ENCODE results near the gene ATP6V0D1. TPM values are rescaled to one million over a fixed set of nuclear protein-coding genes. Genes with fewer than 3 reads are reported as not detected.
A peak's percentile ranks its signal among the peaks of the same experiment; 100 is the strongest.

Gene ATP6V0D1
- polyA plus RNA-seq, 3 donors, result 354 to 687 (median 631) TPM

DNA sequence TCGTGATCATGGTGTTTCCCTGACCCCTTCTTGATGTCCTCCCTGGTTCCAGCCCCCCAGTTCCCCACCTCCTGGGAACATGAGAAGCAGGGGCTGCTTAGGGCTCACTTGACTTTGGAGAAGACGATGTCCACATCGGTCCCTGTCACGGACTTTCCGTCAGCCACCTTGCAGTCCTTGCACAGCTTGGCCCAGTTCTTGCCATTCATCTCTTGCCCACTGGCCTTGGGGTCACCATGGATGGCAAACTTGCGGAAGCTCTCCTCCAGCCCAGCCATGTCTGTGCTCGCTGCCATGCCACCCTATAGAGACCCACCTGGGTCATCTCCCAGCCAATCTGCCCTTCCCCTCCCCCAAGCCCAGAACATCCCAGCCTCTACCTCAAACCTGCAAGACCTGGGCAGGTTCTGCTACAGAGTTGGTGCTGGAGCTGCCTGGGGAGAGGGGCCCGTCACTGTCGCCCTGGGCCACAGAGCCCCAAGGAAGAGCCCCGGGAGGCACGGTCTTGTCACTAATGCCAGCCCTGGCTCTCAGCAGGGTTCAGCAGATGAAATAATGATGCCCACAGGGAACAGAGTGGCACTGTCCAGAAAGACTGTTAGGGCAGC is 90.0 kb downstream of the ATP6V0D1 start:
- Histone ChIP-seq H3K9ac (ENCODE audit: insufficient read depth, low read length, poor library complexity, severe bottlenecking) (no peak overlapping the region), H3K79me2 (ENCODE audit: insufficient read depth, low read length) (no peaks in the 10 kb centered on the region), H3K9me3 (replicated peaks in 1 of 2; ENCODE audit: control insufficient read depth in 1 of 2, insufficient read depth in 1 of 2, low read length in 2 of 2) (no peaks in the 10 kb centered on the region), H3K4me1 (ENCODE audit: control insufficient read depth in 1 of 2, insufficient read depth in 2 of 2, low read length in 2 of 2) (peaks cover 67 to 69% of the 10 kb centered on the region in 2 donors), H3K4me3 (replicated peaks in 1 of 3; ENCODE audit: low read depth in 2 of 3, low read length in 3 of 3) (peak overlapping the region in 2 of 3 experiments; percentile 12 to 78), H3K4me2 (replicated peaks; ENCODE audit: extremely low read depth, low read length, poor library complexity, severe bottlenecking) (peak overlapping the region; percentile 87), H4K20me1 (ENCODE audit: insufficient read depth, low read length) (peaks cover 54% of the 10 kb centered on the region), H2AFZ (ENCODE audit: insufficient read depth, low read depth, low read length, poor library complexity, severe bottlenecking) (no peak overlapping the region), H3K27me3 (ENCODE audit: control insufficient read depth in 2 of 2, insufficient read depth in 2 of 2, low read length in 2 of 2) (peaks cover 0 to 19% of the 10 kb centered on the region in 2 donors), H3K27ac (ENCODE audit: low read depth in 1 of 2, low read length in 2 of 2) (peak overlapping the region; percentile 63 to 65), H3K36me3 (replicated peaks in 1 of 2; ENCODE audit: control insufficient read depth in 1 of 2, insufficient read depth in 2 of 2, low read length in 2 of 2) (no peaks in the 10 kb centered on the region)
- WGBS (ENCODE audit: insufficient coverage), result 69% methylated on average over 11 of the region's 11 CpGs
- intact Hi-C loops (cut with micrococcal nuclease), result no loop called here
- H3K36me3 Mint-ChIP-seq, result peaks cover 16 to 26% of the 10 kb centered on the region in 2 donors
- no peak for DNase-seq
- H3K9me3 Mint-ChIP-seq, result peaks cover 0 to 8% (median 0%) of the 10 kb centered on the region in 7 donors
- H3K4me3 Mint-ChIP-seq, result peak overlapping the region; percentile 66 to 83
- TF ChIP-seq, protein P1, sequence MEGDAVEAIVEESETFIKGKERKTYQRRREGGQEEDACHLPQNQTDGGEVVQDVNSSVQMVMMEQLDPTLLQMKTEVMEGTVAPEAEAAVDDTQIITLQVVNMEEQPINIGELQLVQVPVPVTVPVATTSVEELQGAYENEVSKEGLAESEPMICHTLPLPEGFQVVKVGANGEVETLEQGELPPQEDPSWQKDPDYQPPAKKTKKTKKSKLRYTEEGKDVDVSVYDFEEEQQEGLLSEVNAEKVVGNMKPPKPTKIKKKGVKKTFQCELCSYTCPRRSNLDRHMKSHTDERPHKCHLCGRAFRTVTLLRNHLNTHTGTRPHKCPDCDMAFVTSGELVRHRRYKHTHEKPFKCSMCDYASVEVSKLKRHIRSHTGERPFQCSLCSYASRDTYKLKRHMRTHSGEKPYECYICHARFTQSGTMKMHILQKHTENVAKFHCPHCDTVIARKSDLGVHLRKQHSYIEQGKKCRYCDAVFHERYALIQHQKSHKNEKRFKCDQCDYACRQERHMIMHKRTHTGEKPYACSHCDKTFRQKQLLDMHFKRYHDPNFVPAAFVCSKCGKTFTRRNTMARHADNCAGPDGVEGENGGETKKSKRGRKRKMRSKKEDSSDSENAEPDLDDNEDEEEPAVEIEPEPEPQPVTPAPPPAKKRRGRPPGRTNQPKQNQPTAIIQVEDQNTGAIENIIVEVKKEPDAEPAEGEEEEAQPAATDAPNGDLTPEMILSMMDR (IDR thresholded peaks at IDR 0.05), result no peak
- peaks cover 66% of the 10 kb centered on the region for H3K4me1 Mint-ChIP-seq
- H3K27me3 Mint-ChIP-seq (ENCODE audit: low read depth in 3 of 3), result peaks cover 19 to 48% (median 33%) of the 10 kb centered on the region in 3 donors
- H3K27ac Mint-ChIP-seq, result peak overlapping the region; percentile 88 to 95 (median 94)

- H3K9me3 ChIP-seq (replicated peaks in 1 of 2; ENCODE audit: control insufficient read depth in 1 of 2, insufficient read depth in 1 of 2, low read length in 2 of 2), result no peaks in the 10 kb centered on the region
- Mint-ChIP-seq H3K4me1 (peaks cover 59% of the 10 kb centered on the region), H3K27me3 (ENCODE audit: low read depth in 3 of 3) (peaks cover 19 to 46% (median 32%) of the 10 kb centered on the region in 3 donors), H3K9me3 (peaks cover 0 to 8% (median 0%) of the 10 kb centered on the region in 7 donors), H3K36me3 (peaks cover 16 to 26% of the 10 kb centered on the region in 2 donors), H3K27ac (peak overlapping the region; percentile 88 to 96 (median 94)), H3K4me3 (peak overlapping the region; percentile 66 to 83)
- 53% methylated on average over 23 of the region's 27 CpGs for WGBS (ENCODE audit: insufficient coverage)
- H3K36me3 ChIP-seq (replicated peaks in 1 of 2; ENCODE audit: control insufficient read depth in 1 of 2, insufficient read depth in 2 of 2, low read length in 2 of 2), result no peaks in the 10 kb centered on the region
- TF ChIP-seq, protein P1 (IDR thresholded peaks at IDR 0.05), result no peak
- H3K4me1 ChIP-seq (ENCODE audit: control insufficient read depth in 1 of 2, insufficient read depth in 2 of 2, low read length in 2 of 2), result peaks cover 60 to 61% of the 10 kb centered on the region in 2 donors
- no peaks in the 10 kb centered on the region for H3K79me2 ChIP-seq (ENCODE audit: insufficient read depth, low read length)
- intact Hi-C loops (cut with micrococcal nuclease), result no loop called here
- H2AFZ ChIP-seq (ENCODE audit: insufficient read depth, low read depth, low read length, poor library complexity, severe bottlenecking), result no peak overlapping the region
- peaks cover 47% of the 10 kb centered on the region for H4K20me1 ChIP-seq (ENCODE audit: insufficient read depth, low read length)
- peaks cover 0 to 19% of the 10 kb centered on the region in 2 donors for H3K27me3 ChIP-seq (ENCODE audit: control insufficient read depth in 2 of 2, insufficient read depth in 2 of 2, low read length in 2 of 2)
- peak overlapping the region in 2 of 3 experiments; percentile 12 to 78 for H3K4me3 ChIP-seq (replicated peaks in 1 of 3; ENCODE audit: low read depth in 2 of 3, low read length in 3 of 3)
- peak; percentile 94 to 97 (median 94) for DNase-seq
- peak overlapping the region; percentile 63 to 65 for H3K27ac ChIP-seq (ENCODE audit: low read depth in 1 of 2, low read length in 2 of 2)
- H3K4me2 ChIP-seq (replicated peaks; ENCODE audit: extremely low read depth, low read length, poor library complexity, severe bottlenecking), result peak overlapping the region; percentile 87
- no peak overlapping the region for H3K9ac ChIP-seq (ENCODE audit: insufficient read depth, low read length, poor library complexity, severe bottlenecking)
Measured at GRCh38 chr16:67389911-67390815, 90.8 kb downstream of the ATP6V0D1 start.
